Transverse colon (tissue), 3 donors: Measurements from ENCODE around the gene PROCA1.

Experiments
- POLR2A ChIP-seq: fragments of 450-650 bp; IDR thresholded peaks from one replicate; pipeline ENCODE4 v1.6.1; 2016; ENCODE audit warnings: antibody characterized with exemption, mild to moderate bottlenecking, moderate library complexity
- TF ChIP-seq, protein P1 (sequence below), 5 experiments: fragments of 200-600 bp in 3 of 5; fragments of 450-650 bp in 2 of 5; sonication (generic) in 3 of 5; IDR thresholded peaks; 1 replicate in 2 of 5; 2 replicates in 3 of 5; pipeline ENCODE4 v1.5.1; 2016 to 2017; ENCODE audit warnings: antibody characterized with exemption in 5 of 5, inconsistent platforms in 3 of 5, mild to moderate bottlenecking in 2 of 5, moderate library complexity in 1 of 5

DNA sequence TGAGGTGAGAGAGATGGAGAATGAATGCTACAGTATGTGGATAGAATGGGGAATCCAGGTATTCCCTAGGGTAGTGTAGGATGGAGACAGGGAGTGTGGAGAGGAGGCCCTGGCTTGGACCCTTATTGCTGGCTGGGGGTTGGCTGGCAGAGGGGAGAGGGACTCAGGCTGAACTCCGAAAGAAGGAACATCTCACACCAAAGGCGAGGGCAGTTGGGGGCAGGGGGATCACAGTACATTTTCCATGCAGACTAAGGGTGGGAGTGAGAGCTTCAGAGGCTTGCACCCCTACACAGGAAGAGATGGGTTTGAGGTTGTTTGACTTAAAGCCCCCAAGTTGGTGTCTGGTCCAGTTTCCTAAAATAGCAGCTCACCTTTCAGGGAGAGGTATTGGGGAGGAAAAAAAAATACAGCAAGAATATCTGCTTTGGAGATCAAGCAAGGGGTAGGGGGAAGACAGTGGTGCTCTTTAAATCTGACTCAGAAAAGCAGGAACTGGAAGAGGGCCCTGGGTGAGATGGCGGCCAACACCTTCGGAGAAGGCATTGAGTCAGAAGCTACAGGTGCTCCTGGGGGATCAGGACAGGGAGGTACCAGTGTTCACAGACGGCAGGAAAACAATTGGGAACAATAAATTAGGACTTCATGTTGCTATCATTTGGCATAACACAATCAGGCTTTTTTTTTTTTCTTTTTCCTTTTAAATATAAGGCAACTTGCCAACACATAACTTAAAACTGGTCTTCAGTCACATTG lies 44.5 kb upstream of the PROCA1 start:
- TF ChIP-seq, protein P1, sequence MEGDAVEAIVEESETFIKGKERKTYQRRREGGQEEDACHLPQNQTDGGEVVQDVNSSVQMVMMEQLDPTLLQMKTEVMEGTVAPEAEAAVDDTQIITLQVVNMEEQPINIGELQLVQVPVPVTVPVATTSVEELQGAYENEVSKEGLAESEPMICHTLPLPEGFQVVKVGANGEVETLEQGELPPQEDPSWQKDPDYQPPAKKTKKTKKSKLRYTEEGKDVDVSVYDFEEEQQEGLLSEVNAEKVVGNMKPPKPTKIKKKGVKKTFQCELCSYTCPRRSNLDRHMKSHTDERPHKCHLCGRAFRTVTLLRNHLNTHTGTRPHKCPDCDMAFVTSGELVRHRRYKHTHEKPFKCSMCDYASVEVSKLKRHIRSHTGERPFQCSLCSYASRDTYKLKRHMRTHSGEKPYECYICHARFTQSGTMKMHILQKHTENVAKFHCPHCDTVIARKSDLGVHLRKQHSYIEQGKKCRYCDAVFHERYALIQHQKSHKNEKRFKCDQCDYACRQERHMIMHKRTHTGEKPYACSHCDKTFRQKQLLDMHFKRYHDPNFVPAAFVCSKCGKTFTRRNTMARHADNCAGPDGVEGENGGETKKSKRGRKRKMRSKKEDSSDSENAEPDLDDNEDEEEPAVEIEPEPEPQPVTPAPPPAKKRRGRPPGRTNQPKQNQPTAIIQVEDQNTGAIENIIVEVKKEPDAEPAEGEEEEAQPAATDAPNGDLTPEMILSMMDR (IDR thresholded peaks at IDR 0.05), result no peak
- no peak for TF ChIP-seq POLR2A
